OCI-LY3 (cell line): ENCODE data around the gene MCM7.

Experiments used
- H2AFZ ChIP-seq: fragments of 200-600, 300-600 bp; shearing (Covaris generic); 2 replicates; pipeline ENCODE4 v1.6.0; 2014; ENCODE audit warnings: antibody characterized with exemption, low read depth, low read length
- H3K27ac ChIP-seq: fragments of 200-600, 300-600 bp; sonication (generic); 2 replicates; pipeline ENCODE4 v1.5.1; 2014; ENCODE audit warnings: mild to moderate bottlenecking, low read length, moderate library complexity, mixed read lengths
- H3K27me3 ChIP-seq: fragments of 200-600, 300-600 bp; sonication (generic); 2 replicates; pipeline ENCODE4 v1.6.1; 2014; ENCODE audit warnings: low read depth, low read length, mixed read lengths
- H3K36me3 ChIP-seq: fragments of 200-600, 300-600 bp; sonication (generic); replicated peaks from 2 replicates; pipeline ENCODE3; 2014; ENCODE audit warnings: low read depth, low read length, mixed read lengths
- H3K4me1 ChIP-seq: fragments of 300-600, 200-600 bp; sonication (generic); 2 replicates; pipeline ENCODE4 v1.6.1; 2014; ENCODE audit warnings: low read length, mixed read lengths
- H3K4me2 ChIP-seq: fragments of 200-600, 300-600 bp; sonication (generic); 2 replicates; pipeline ENCODE4 v1.6.1; 2014; ENCODE audit warnings: low read length, mixed read lengths
- H3K4me3 ChIP-seq: fragments of 300-600, 200-600 bp; sonication (generic); 2 replicates; pipeline ENCODE4 v1.5.1; 2014; ENCODE audit warnings: antibody characterized with exemption, mild to moderate bottlenecking, low read length, moderate library complexity
- H3K79me2 ChIP-seq: fragments of 300-600, 200-600 bp; shearing (Covaris generic); 2 replicates; pipeline ENCODE4 v1.6.1; 2014; ENCODE audit warnings: mild to moderate bottlenecking, low read length, mixed read lengths
- H3K9ac ChIP-seq: fragments of 300-600, 200-600 bp; shearing (Covaris generic); 2 replicates; pipeline ENCODE4 v1.6.0; 2014; ENCODE audit warnings: mild to moderate bottlenecking, low read length, moderate library complexity
- H3K9me3 ChIP-seq: fragments of 200-600, 300-600 bp; shearing (Covaris generic); 2 replicates; pipeline ENCODE4 v1.6.1; 2014; ENCODE audit warnings: low read length, mixed read lengths; ENCODE audit not compliant: insufficient read depth
- H4K20me1 ChIP-seq: fragments of 200-600, 300-600 bp; sonication (generic); 2 replicates; pipeline ENCODE4 v1.6.1; 2016; ENCODE audit warnings: low read length, mixed read lengths; ENCODE audit not compliant: insufficient read depth
- CTCF ChIP-seq: fragments of 200-600, 300-600 bp; sonication (generic); IDR thresholded peaks from 2 replicates; pipeline ENCODE4 v1.5.1; 2014; ENCODE audit warnings: antibody characterized with exemption, low read length, low read depth
- EZH2phosphoT487 ChIP-seq: fragments of 200-600 bp; shearing (Covaris generic); IDR thresholded peaks from 2 replicates; pipeline ENCODE4 v1.6.1; 2018; ENCODE audit warnings: antibody characterized with exemption, mixed run types, low read depth

Gene MCM7

GRCh38 chr7:100124301-100125230 lies 23.4 kb upstream of the MCM7 start:
- H3K79me2 ChIP-seq, result peaks cover 17% of the 10 kb centered on the region
- H3K36me3 ChIP-seq, result peaks cover 7% of the 10 kb centered on the region
- no peak overlapping the region for H3K9ac ChIP-seq
- no peaks in the 10 kb centered on the region for H3K9me3 ChIP-seq
- no peak overlapping the region for H2AFZ ChIP-seq
- no peaks in the 10 kb centered on the region for H4K20me1 ChIP-seq
- TF ChIP-seq CTCF (no peak), EZH2phosphoT487 (no peak)
- no peak overlapping the region for H3K27ac ChIP-seq
- H3K4me3 ChIP-seq, result no peak overlapping the region
- H3K4me2 ChIP-seq, result no peak overlapping the region
- no peaks in the 10 kb centered on the region for H3K27me3 ChIP-seq
- H3K4me1 ChIP-seq, result peaks cover 21% of the 10 kb centered on the region

- H3K79me2 ChIP-seq, result peaks cover 25% of the 10 kb centered on the region
- no peaks in the 10 kb centered on the region for H3K9me3 ChIP-seq
- peaks cover 7% of the 10 kb centered on the region for H3K36me3 ChIP-seq
- no peak overlapping the region for H2AFZ ChIP-seq
- H3K4me2 ChIP-seq, result no peak overlapping the region
- no peaks in the 10 kb centered on the region for H3K27me3 ChIP-seq
- H3K27ac ChIP-seq, result no peak overlapping the region
- no peak overlapping the region for H3K4me3 ChIP-seq
- no peaks in the 10 kb centered on the region for H4K20me1 ChIP-seq
- no peak overlapping the region for H3K9ac ChIP-seq
- H3K4me1 ChIP-seq, result peaks cover 20% of the 10 kb centered on the region
- TF ChIP-seq CTCF, result no peak
- TF ChIP-seq EZH2phosphoT487, result no peak
Observed at GRCh38 chr7:100122568-100122967, 21.4 kb upstream of the MCM7 start.

- H3K36me3 ChIP-seq, result peaks cover 7% of the 10 kb centered on the region
- H4K20me1 ChIP-seq, result no peaks in the 10 kb centered on the region
- H3K4me2 ChIP-seq, result no peak overlapping the region
- TF ChIP-seq EZH2phosphoT487 (no peak), CTCF (no peak)
- H3K9me3 ChIP-seq, result no peaks in the 10 kb centered on the region
- no peak overlapping the region for H3K9ac ChIP-seq
- peaks cover 20% of the 10 kb centered on the region for H3K4me1 ChIP-seq
- no peak overlapping the region for H2AFZ ChIP-seq
- no peak overlapping the region for H3K4me3 ChIP-seq
- peaks cover 25% of the 10 kb centered on the region for H3K79me2 ChIP-seq
- H3K27ac ChIP-seq, result no peak overlapping the region
- no peaks in the 10 kb centered on the region for H3K27me3 ChIP-seq
Observed at GRCh38 chr7:100122067-100122466, 20.9 kb upstream of the MCM7 start.

- Histone ChIP-seq H3K4me3 (peak overlapping the region; percentile 87), H3K79me2 (peaks cover 16% of the 10 kb centered on the region), H3K36me3 (peaks cover 7% of the 10 kb centered on the region), H3K27ac (peak overlapping the region; percentile 54; the same call in 1 of the 2 replicates), H3K9ac (peak overlapping the region; percentile 69), H2AFZ (no peak overlapping the region), H3K4me1 (peaks cover 20% of the 10 kb centered on the region), H4K20me1 (no peaks in the 10 kb centered on the region), H3K9me3 (no peaks in the 10 kb centered on the region), H3K27me3 (no peaks in the 10 kb centered on the region), H3K4me2 (peak overlapping the region; percentile 95)
- TF ChIP-seq EZH2phosphoT487 (no peak), CTCF (no peak)
Observed at GRCh38 chr7:100120733-100121036, 19.5 kb upstream of the MCM7 start.
